WTC11 (cell line): ENCODE data around the gene SCN8A. TPM values are rescaled to one million over a fixed set of nuclear protein-coding genes. Genes with fewer than 3 reads are reported as not detected.

Experiments
- ATAC-seq: fragments of 200-7000 bp; cut with Tn5 transposase; 2 replicates; pipeline ENCODE4 v1.10.0; 2021; ENCODE audit warnings: mild to moderate bottlenecking, moderate library complexity
- CTCF ChIA-PET: fragments of 300-600 bp; sonication (Branson Sonifier 250); formaldehyde crosslinking; loops from one replicate; lab custom pipeline; 2021; ENCODE audit warnings: antibody characterized with exemption; lab: Charles Lee
- POLR2A ChIA-PET: fragments of 350-600 bp; sonication (Branson Sonifier 250); formaldehyde crosslinking; loops from one replicate; lab custom pipeline; 2021; ENCODE audit warnings: antibody characterized with exemption; lab: Charles Lee
- DNase-seq: peaks from one replicate; pipeline ENCODE4 v3.0.0; 2021; ENCODE audit warnings: low spot score
- H3K27ac Mint-ChIP-seq: 2 replicates; pipeline ENCODE4 v1.8.0; 2021; ENCODE audit warnings: mixed read lengths
- H3K27me3 Mint-ChIP-seq: 2 replicates; pipeline ENCODE4 v1.8.0; 2021; ENCODE audit warnings: low read depth, mild to moderate bottlenecking, moderate library complexity, mixed read lengths
- H3K36me3 Mint-ChIP-seq: 2 replicates; pipeline ENCODE4 v1.8.0; 2021; ENCODE audit warnings: mixed read lengths
- H3K4me1 Mint-ChIP-seq: 2 replicates; pipeline ENCODE4 v1.8.0; 2022; ENCODE audit warnings: mixed read lengths
- H3K4me3 Mint-ChIP-seq: 2 replicates; pipeline ENCODE4 v1.8.0; 2021; ENCODE audit warnings: mild to moderate bottlenecking, moderate library complexity, mixed read lengths
- H3K9me3 Mint-ChIP-seq: 2 replicates; pipeline ENCODE4 v1.8.0; 2021; ENCODE audit warnings: mixed read lengths
- ESRRA ChIP-seq: sonication (generic); formaldehyde crosslinking; IDR thresholded peaks from 2 replicates; pipeline ENCODE4 v1.8.1; 2022; ENCODE audit warnings: mild to moderate bottlenecking, missing genetic modification reagents, borderline replicate concordance
- IRF2 ChIP-seq: sonication (generic); formaldehyde crosslinking; IDR thresholded peaks from 2 replicates; pipeline ENCODE4 v1.8.0; 2022; ENCODE audit warnings: low read depth, missing genetic modification reagents, borderline replicate concordance
- MYBL2 ChIP-seq: sonication (generic); formaldehyde crosslinking; IDR thresholded peaks from 2 replicates; pipeline ENCODE4 v1.8.1; 2023; ENCODE audit warnings: mild to moderate bottlenecking, moderate library complexity, missing genetic modification reagents
- NFE2L1 ChIP-seq: sonication (generic); formaldehyde crosslinking; IDR thresholded peaks from 2 replicates; pipeline ENCODE4 v1.8.1; 2023; ENCODE audit warnings: missing genetic modification reagents
- NR1H2 ChIP-seq: sonication (generic); formaldehyde crosslinking; IDR thresholded peaks from 2 replicates; pipeline ENCODE4 v1.9.0; 2021; ENCODE audit warnings: mild to moderate bottlenecking, moderate library complexity, missing genetic modification reagents
- OVOL2 ChIP-seq: fragments of 250-450 bp; sonication (Bioruptor Pico); IDR thresholded peaks from 2 replicates; pipeline ENCODE4 v1.9.0; 2021; ENCODE audit warnings: mild to moderate bottlenecking, borderline replicate concordance
- RELA ChIP-seq: sonication (generic); formaldehyde crosslinking; IDR thresholded peaks from 2 replicates; pipeline ENCODE4 v1.8.1; 2022; ENCODE audit warnings: missing genetic modification reagents, mild to moderate bottlenecking, borderline replicate concordance
- RORB ChIP-seq: fragments of 250-450 bp; sonication (Bioruptor Pico); IDR thresholded peaks from 2 replicates; pipeline ENCODE4 v1.9.0; 2021; ENCODE audit warnings: mild to moderate bottlenecking
- TCF7 ChIP-seq: sonication (generic); formaldehyde crosslinking; IDR thresholded peaks from 2 replicates; pipeline ENCODE4 v1.8.0; 2022; ENCODE audit warnings: mild to moderate bottlenecking, low read depth, missing genetic modification reagents, moderate library complexity
- ZNF232 ChIP-seq: sonication (generic); formaldehyde crosslinking; IDR thresholded peaks from 2 replicates; pipeline ENCODE4 v1.8.0; 2022; ENCODE audit warnings: mild to moderate bottlenecking, missing genetic modification reagents
- ZNF317 ChIP-seq: sonication (generic); formaldehyde crosslinking; IDR thresholded peaks from 2 replicates; pipeline ENCODE4 v1.8.1; 2023; ENCODE audit warnings: low read depth, mild to moderate bottlenecking, moderate library complexity, missing genetic modification reagents, borderline replicate concordance
- total RNA-seq: library from RNA; stranded (reverse); gene quantifications from 3 replicates; pipeline ENCODE4 v1.2.3, GENCODE V29; 2021
- TF ChIP-seq, protein P1 (sequence below): sonication (generic); formaldehyde crosslinking; IDR thresholded peaks from 2 replicates; pipeline ENCODE4 v1.8.1; 2023; ENCODE audit warnings: mild to moderate bottlenecking, missing genetic modification reagents
- TF ChIP-seq, protein P2 (sequence below): sonication (generic); formaldehyde crosslinking; IDR thresholded peaks from 2 replicates; pipeline ENCODE4 v1.8.1; 2023; ENCODE audit warnings: mild to moderate bottlenecking, missing genetic modification reagents, moderate library complexity
- TF ChIP-seq, protein P3 (sequence below): sonication (generic); formaldehyde crosslinking; IDR thresholded peaks from 2 replicates; pipeline ENCODE4 v1.8.0; 2022; ENCODE audit warnings: mild to moderate bottlenecking, missing genetic modification reagents
- TF ChIP-seq, protein P4 (sequence below): fragments of 250-450 bp; sonication (Bioruptor Pico); IDR thresholded peaks from 2 replicates; pipeline ENCODE4 v1.9.0; 2021; ENCODE audit warnings: mild to moderate bottlenecking
- TF ChIP-seq, protein P5 (sequence below): sonication (generic); formaldehyde crosslinking; IDR thresholded peaks from 2 replicates; pipeline ENCODE4 v1.8.1; 2022; ENCODE audit warnings: mild to moderate bottlenecking, missing genetic modification reagents, moderate library complexity, borderline replicate concordance
- TF ChIP-seq, protein P6 (sequence below): fragments of 250-450 bp; sonication (Bioruptor Pico); IDR thresholded peaks from 2 replicates; pipeline ENCODE4 v1.9.0; 2021; ENCODE audit warnings: moderate library complexity, mild to moderate bottlenecking, inconsistent platforms, borderline replicate concordance
- TF ChIP-seq, protein P7 (sequence below): sonication (generic); formaldehyde crosslinking; conservative IDR thresholded peaks from 2 replicates; pipeline ENCODE4 v1.8.1; 2022; ENCODE audit warnings: mild to moderate bottlenecking, missing genetic modification reagents

The SCN8A gene
- total RNA-seq, 1 experiment from 2014 or later, result 14.4 TPM

DNA sequence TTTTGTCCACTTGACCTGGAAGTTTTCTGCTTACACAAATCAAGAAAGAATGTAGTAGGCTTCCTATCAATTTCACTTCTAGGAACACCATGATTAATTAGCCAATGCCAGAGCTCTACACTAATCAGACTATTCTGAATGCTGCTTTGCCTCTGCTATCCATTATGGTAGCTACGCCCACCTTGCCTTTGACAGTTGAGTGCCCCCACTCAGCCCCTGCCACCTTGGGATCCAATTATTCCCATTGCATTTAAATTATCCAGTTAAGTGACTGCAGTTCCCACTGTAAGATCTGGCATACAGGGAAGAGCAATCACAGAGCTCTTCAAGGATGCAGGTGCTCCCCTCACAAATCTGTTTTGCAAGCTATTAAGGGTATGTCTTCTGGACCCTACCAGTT lies 210.0 kb downstream of the SCN8A start:
- H3K27me3 Mint-ChIP-seq, result no peaks in the 10 kb centered on the region
- TF ChIP-seq RELA (CRISPR knock-in tag), result no peak
- no peak for TF ChIP-seq ESRRA (CRISPR knock-in tag)
- no peak for TF ChIP-seq ZNF232 (CRISPR knock-in tag)
- TF ChIP-seq OVOL2, result no peak
- TF ChIP-seq NFE2L1 (CRISPR knock-in tag), result no peak
- no peak for TF ChIP-seq MYBL2 (CRISPR knock-in tag)
- TF ChIP-seq, protein P1, sequence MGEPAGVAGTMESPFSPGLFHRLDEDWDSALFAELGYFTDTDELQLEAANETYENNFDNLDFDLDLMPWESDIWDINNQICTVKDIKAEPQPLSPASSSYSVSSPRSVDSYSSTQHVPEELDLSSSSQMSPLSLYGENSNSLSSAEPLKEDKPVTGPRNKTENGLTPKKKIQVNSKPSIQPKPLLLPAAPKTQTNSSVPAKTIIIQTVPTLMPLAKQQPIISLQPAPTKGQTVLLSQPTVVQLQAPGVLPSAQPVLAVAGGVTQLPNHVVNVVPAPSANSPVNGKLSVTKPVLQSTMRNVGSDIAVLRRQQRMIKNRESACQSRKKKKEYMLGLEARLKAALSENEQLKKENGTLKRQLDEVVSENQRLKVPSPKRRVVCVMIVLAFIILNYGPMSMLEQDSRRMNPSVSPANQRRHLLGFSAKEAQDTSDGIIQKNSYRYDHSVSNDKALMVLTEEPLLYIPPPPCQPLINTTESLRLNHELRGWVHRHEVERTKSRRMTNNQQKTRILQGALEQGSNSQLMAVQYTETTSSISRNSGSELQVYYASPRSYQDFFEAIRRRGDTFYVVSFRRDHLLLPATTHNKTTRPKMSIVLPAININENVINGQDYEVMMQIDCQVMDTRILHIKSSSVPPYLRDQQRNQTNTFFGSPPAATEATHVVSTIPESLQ (CRISPR knock-in tag), result no peak
- TF ChIP-seq, protein P2, sequence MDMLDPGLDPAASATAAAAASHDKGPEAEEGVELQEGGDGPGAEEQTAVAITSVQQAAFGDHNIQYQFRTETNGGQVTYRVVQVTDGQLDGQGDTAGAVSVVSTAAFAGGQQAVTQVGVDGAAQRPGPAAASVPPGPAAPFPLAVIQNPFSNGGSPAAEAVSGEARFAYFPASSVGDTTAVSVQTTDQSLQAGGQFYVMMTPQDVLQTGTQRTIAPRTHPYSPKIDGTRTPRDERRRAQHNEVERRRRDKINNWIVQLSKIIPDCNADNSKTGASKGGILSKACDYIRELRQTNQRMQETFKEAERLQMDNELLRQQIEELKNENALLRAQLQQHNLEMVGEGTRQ (CRISPR knock-in tag), result no peak
- TF ChIP-seq ZNF317 (CRISPR knock-in tag), result no peak
- TF ChIP-seq, protein P3, sequence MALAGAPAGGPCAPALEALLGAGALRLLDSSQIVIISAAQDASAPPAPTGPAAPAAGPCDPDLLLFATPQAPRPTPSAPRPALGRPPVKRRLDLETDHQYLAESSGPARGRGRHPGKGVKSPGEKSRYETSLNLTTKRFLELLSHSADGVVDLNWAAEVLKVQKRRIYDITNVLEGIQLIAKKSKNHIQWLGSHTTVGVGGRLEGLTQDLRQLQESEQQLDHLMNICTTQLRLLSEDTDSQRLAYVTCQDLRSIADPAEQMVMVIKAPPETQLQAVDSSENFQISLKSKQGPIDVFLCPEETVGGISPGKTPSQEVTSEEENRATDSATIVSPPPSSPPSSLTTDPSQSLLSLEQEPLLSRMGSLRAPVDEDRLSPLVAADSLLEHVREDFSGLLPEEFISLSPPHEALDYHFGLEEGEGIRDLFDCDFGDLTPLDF (CRISPR knock-in tag), result no peak
- CTCF ChIA-PET, result interaction anchor here (1.2 to 4.8 kb wide), 3 partner anchors 13 to 74 kb away, joined by 3 to 33 read pairs (median 4); a partner anchor contains a TSS
- POLR2A ChIA-PET, result interaction anchor here (0.6 kb wide), 1 partner anchor 214 kb away, joined by 5 read pairs; no protein-coding TSS in a partner anchor
- DNase-seq, result no peak
- no peak overlapping the region for H3K4me3 Mint-ChIP-seq
- peaks cover 16% of the 10 kb centered on the region for H3K36me3 Mint-ChIP-seq
- H3K4me1 Mint-ChIP-seq, result no peaks in the 10 kb centered on the region
- no peak overlapping the region for H3K27ac Mint-ChIP-seq
- H3K9me3 Mint-ChIP-seq, result no peaks in the 10 kb centered on the region
- ATAC-seq, result no peak

DNA sequence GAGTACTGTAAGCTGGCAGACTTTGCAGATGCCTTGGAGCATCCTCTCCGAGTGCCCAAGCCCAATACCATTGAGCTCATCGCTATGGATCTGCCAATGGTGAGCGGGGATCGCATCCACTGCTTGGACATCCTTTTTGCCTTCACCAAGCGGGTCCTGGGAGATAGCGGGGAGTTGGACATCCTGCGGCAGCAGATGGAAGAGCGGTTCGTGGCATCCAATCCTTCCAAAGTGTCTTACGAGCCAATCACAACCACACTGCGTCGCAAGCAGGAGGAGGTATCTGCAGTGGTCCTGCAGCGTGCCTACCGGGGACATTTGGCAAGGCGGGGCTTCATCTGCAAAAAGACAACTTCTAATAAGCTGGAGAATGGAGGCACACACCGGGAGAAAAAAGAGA lies 215.9 kb downstream of the SCN8A start:
- H3K4me1 Mint-ChIP-seq, result no peaks in the 10 kb centered on the region
- ATAC-seq, result no peak
- H3K4me3 Mint-ChIP-seq, result no peak overlapping the region
- ChIA-PET CTCF (interaction anchor here (1.2 kb wide), 2 partner anchors 14 to 69 kb away, joined by 3 read pairs; no protein-coding TSS in a partner anchor), POLR2A (no interaction called here)
- H3K36me3 Mint-ChIP-seq, result no peaks in the 10 kb centered on the region
- no peak for DNase-seq
- H3K27me3 Mint-ChIP-seq, result no peaks in the 10 kb centered on the region
- H3K9me3 Mint-ChIP-seq, result no peaks in the 10 kb centered on the region
- peak overlapping the region; percentile 42; the same call in 1 of the 2 replicates for H3K27ac Mint-ChIP-seq
- TF ChIP-seq TCF7 (CRISPR knock-in tag) (no peak), ZNF232 (CRISPR knock-in tag) (no peak), RORB (CRISPR knock-in tag) (no peak), MYBL2 (CRISPR knock-in tag) (no peak), IRF2 (CRISPR knock-in tag) (no peak), NR1H2 (CRISPR knock-in tag) (no peak)
- TF ChIP-seq, protein P4, sequence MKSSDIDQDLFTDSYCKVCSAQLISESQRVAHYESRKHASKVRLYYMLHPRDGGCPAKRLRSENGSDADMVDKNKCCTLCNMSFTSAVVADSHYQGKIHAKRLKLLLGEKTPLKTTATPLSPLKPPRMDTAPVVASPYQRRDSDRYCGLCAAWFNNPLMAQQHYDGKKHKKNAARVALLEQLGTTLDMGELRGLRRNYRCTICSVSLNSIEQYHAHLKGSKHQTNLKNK (CRISPR knock-in tag), result no peak
- TF ChIP-seq, protein P5, sequence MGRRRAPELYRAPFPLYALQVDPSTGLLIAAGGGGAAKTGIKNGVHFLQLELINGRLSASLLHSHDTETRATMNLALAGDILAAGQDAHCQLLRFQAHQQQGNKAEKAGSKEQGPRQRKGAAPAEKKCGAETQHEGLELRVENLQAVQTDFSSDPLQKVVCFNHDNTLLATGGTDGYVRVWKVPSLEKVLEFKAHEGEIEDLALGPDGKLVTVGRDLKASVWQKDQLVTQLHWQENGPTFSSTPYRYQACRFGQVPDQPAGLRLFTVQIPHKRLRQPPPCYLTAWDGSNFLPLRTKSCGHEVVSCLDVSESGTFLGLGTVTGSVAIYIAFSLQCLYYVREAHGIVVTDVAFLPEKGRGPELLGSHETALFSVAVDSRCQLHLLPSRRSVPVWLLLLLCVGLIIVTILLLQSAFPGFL (CRISPR knock-in tag), result no peak
- TF ChIP-seq, protein P6, sequence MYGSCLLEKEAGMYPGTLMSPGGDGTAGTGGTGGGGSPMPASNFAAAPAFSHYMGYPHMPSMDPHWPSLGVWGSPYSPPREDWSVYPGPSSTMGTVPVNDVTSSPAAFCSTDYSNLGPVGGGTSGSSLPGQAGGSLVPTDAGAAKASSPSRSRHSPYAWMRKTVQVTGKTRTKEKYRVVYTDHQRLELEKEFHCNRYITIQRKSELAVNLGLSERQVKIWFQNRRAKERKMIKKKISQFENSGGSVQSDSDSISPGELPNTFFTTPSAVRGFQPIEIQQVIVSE, result no peak
- TF ChIP-seq, protein P7, sequence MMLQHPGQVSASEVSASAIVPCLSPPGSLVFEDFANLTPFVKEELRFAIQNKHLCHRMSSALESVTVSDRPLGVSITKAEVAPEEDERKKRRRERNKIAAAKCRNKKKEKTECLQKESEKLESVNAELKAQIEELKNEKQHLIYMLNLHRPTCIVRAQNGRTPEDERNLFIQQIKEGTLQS (CRISPR knock-in tag), result no peak
